Neuron (in vitro differentiated cells): ENCODE measurements around the gene CCR5.

Experiments used
- H2AFZ ChIP-seq: one replicate; pipeline ENCODE4 v1.6.1; 2013; ENCODE audit warnings: low read depth, mild to moderate bottlenecking, inconsistent platforms, low read length, moderate library complexity
- H3K27me3 ChIP-seq: one replicate; pipeline ENCODE4 v1.6.1; 2013; ENCODE audit warnings: low read length; ENCODE audit not compliant: insufficient read depth
- H3K36me3 ChIP-seq: one replicate; pipeline ENCODE4 v1.6.1; 2013; ENCODE audit warnings: low read length; ENCODE audit not compliant: insufficient read depth
- H3K4me1 ChIP-seq: one replicate; pipeline ENCODE4 v1.6.1; 2013; ENCODE audit warnings: low read length; ENCODE audit not compliant: insufficient read depth
- H3K4me3 ChIP-seq: 2 replicates; pipeline ENCODE4 v1.5.1; 2013; ENCODE audit warnings: mild to moderate bottlenecking, low read length, moderate library complexity
- H3K9me3 ChIP-seq: one replicate; pipeline ENCODE4 v1.6.1; 2013; ENCODE audit warnings: low read length

CCR5 gene

DNA sequence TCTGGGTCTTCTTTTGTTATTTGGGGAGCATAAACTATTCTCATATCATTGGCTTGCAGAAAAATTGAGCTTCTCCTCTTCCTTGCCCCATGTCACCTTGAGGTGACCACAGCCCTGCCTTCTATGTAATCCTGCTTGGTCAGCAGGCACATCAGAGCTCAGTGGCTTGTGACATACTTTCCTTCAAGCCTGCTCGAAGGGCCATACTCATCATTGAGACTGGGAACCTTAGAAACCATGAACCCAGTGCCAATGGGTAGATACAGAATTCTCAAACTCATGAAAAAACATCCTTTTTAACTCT is 20.5 kb upstream of the CCR5 start:
- Histone ChIP-seq H3K9me3 (no peaks in the 10 kb centered on the region), H3K36me3 (no peaks in the 10 kb centered on the region), H3K27me3 (no peaks in the 10 kb centered on the region), H3K4me3 (no peak overlapping the region), H2AFZ (no peak overlapping the region), H3K4me1 (no peaks in the 10 kb centered on the region)

DNA sequence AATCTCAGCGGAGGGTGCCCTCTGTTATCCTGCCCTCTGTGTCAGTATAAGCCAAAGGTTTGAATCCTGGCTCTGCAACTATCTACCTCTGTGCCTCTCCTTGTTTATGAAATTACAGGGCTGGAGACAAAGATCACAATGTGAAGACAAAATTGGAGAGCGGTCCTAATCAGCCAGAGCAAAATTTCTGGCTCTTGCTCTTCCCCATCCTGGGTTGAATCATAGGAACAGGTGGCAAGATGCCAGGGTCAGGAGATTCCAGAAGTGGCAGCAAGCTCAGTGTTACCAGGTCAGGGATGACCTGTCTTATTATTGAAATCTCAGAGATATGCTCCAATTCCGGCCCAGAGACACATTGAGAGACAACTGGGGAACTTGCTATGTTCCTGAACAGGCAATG is 19.1 kb upstream of the CCR5 start:
- Histone ChIP-seq H3K4me1 (no peaks in the 10 kb centered on the region), H2AFZ (no peak overlapping the region), H3K36me3 (no peaks in the 10 kb centered on the region), H3K9me3 (no peaks in the 10 kb centered on the region), H3K4me3 (no peak overlapping the region), H3K27me3 (no peaks in the 10 kb centered on the region)

DNA sequence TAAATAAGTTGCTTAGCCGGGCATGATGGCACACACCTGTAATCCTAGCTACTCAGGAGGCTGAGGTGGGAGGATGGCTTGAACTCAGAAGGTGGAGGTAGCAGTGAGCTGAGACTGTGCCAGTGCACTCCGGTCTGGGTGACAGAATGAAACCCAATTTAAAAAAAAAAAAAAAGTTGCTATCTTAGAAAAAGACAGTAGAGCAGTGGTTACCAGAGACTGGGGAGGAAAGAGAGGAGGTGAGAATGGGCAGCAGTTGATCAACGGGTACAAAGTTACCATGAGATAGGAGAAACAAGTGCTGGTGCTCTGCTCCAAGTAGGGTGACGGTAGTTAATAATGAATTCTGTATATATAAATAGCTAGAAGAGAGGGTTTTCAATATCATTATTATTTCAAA is 17.7 kb upstream of the CCR5 start:
- Histone ChIP-seq H3K4me3 (no peak overlapping the region), H2AFZ (no peak overlapping the region)

DNA sequence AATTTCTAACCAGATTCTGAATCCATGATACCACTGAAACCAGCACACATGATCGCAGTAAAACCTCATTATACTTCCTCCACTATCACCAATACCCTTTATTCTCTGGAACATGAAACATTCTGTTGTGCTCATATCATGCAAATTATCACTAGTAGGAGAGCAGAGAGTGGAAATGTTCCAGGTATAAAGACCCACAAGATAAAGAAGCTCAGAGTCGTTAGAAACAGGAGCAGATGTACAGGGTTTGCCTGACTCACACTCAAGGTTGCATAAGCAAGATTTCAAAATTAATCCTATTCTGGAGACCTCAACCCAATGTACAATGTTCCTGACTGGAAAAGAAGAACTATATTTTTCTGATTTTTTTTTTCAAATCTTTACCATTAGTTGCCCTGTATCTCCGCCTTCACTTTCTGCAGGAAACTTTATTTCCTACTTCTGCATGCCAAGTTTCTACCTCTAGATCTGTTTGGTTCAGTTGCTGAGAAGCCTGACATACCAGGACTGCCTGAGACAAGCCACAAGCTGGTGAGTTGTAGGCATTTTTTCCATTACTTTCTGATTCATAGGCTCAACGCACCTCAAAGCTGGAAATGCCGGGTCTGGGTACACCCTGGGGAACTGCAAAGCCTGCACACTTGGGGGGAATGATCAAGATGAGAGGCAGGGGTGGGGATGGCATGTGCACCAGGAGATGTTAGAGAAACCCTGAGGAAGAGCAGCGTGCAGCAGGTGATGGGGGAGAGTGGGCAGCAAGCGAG is 16.9 kb upstream of the CCR5 start, which contains the start of gene CCR2:
CCR2 (plus strand) TSS at position 465 of the 764 bp plus-strand sequence. CDS start 3,417 bp downstream, outside the sequence.
- no peaks in the 10 kb centered on the region for H3K9me3 ChIP-seq
- no peaks in the 10 kb centered on the region for H3K27me3 ChIP-seq
- no peaks in the 10 kb centered on the region for H3K4me1 ChIP-seq
- no peaks in the 10 kb centered on the region for H3K36me3 ChIP-seq
- no peak within 1 kb of the TSS for H2AFZ ChIP-seq
- H3K4me3 ChIP-seq: no peak within 1 kb of the TSS

More for the DNA sequence above, 17.7 kb upstream of the CCR5 start:
- Histone ChIP-seq H3K27me3 (no peaks in the 10 kb centered on the region), H3K9me3 (no peaks in the 10 kb centered on the region), H3K36me3 (no peaks in the 10 kb centered on the region), H3K4me1 (no peaks in the 10 kb centered on the region)

DNA sequence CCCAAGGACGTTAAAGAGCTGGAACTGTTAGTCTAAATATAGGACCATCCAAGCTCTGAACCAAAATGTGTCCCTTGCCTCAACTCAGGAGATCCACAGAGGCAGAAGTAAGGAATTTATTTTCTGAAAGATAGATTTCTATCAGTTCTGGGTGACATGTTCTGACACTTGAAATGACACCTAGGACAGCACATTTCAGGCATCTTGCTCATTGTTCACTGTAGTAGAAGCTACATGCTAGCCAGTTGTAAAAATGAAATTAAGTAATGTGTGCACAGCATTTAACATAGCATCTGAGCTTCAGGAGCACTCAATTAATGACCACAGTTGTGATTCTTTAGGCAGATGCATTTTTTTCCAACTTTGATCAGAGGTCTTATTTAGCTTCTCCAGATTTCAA is 16.3 kb upstream of the CCR5 start:
- no peak overlapping the region for H3K4me3 ChIP-seq
- H3K4me1 ChIP-seq: no peaks in the 10 kb centered on the region
- H2AFZ ChIP-seq: no peak overlapping the region
- H3K27me3 ChIP-seq: no peaks in the 10 kb centered on the region
- no peaks in the 10 kb centered on the region for H3K36me3 ChIP-seq
- no peaks in the 10 kb centered on the region for H3K9me3 ChIP-seq

DNA sequence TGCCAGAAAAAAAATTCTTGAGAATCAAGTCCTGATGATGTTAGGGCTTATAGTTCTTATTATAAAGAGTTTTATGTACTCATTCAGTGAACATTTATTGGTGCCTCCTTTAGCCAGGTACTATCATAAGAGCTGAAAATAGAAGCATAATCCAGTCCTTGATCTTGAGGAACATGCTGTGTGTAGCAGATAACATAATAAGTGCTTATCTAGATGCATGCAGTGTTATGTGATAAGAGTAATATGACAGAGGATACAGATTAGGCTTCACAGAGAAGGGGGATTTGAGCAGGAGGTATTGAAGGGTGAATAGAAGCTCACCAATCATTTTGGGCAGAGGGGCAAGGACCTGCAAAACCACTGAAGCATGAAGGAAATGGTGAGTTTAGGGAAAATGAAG is 15.8 kb upstream of the CCR5 start:
- Histone ChIP-seq H3K27me3 (no peaks in the 10 kb centered on the region), H3K4me3 (no peak overlapping the region), H3K36me3 (no peaks in the 10 kb centered on the region), H3K4me1 (no peaks in the 10 kb centered on the region), H3K9me3 (no peaks in the 10 kb centered on the region), H2AFZ (no peak overlapping the region)

DNA sequence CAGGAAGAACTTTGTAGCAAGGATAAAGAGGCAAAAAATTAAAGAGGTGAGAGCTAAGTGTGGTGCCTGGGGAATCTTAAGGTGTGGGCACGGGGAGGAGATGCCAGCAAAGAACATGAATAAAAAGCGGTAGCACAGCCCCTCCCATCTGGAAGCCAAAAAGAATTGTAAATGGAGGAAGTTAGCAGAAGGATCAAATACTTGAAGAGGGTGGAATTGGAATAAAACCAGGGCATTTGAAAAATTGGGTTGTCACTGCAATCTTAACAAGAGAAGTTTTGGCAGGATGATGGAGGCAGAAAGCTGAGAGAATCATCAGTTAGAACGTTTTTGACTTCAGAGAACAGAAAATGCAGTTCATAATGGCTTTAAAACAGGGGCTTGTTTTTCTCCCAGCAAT is 14.5 kb upstream of the CCR5 start:
- Histone ChIP-seq H3K9me3 (no peaks in the 10 kb centered on the region), H2AFZ (no peak overlapping the region), H3K27me3 (no peaks in the 10 kb centered on the region), H3K4me3 (no peak overlapping the region), H3K36me3 (no peaks in the 10 kb centered on the region), H3K4me1 (no peaks in the 10 kb centered on the region)

DNA sequence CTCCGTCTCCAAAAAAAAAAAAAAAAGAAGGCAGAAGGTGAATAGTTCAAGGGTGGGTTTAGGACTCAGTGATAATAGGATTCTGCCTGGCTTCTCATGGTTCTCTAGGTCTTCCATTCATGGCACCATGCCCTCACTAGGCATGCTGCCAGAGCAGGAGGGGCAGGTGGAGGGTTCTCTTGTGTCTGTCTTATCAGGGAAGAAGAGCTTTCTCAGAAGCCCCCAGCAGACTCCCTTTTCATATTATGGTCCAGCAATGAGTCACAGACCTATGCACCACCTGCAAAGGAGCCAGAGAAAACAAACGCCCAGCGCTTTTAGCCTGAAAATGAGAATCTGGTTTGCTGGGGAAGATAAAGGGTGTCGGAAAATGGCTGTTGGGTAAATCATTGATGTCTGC is 13.8 kb upstream of the CCR5 start:
- no peaks in the 10 kb centered on the region for H3K36me3 ChIP-seq
- no peaks in the 10 kb centered on the region for H3K4me1 ChIP-seq
- no peaks in the 10 kb centered on the region for H3K9me3 ChIP-seq
- no peak overlapping the region for H3K4me3 ChIP-seq
- H3K27me3 ChIP-seq: no peaks in the 10 kb centered on the region
- no peak overlapping the region for H2AFZ ChIP-seq

DNA sequence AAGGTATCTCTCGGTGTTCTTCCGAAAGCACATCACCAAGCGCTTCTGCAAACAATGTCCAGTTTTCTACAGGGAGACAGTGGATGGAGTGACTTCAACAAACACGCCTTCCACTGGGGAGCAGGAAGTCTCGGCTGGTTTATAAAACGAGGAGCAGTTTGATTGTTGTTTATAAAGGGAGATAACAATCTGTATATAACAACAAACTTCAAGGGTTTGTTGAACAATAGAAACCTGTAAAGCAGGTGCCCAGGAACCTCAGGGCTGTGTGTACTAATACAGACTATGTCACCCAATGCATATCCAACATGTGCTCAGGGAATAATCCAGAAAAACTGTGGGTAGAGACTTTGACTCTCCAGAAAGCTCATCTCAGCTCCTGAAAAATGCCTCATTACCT is 12.3 kb upstream of the CCR5 start:
- Histone ChIP-seq H3K36me3 (no peaks in the 10 kb centered on the region), H3K4me3 (no peak overlapping the region), H3K9me3 (no peaks in the 10 kb centered on the region), H3K27me3 (no peaks in the 10 kb centered on the region), H3K4me1 (no peaks in the 10 kb centered on the region), H2AFZ (no peak overlapping the region)

DNA sequence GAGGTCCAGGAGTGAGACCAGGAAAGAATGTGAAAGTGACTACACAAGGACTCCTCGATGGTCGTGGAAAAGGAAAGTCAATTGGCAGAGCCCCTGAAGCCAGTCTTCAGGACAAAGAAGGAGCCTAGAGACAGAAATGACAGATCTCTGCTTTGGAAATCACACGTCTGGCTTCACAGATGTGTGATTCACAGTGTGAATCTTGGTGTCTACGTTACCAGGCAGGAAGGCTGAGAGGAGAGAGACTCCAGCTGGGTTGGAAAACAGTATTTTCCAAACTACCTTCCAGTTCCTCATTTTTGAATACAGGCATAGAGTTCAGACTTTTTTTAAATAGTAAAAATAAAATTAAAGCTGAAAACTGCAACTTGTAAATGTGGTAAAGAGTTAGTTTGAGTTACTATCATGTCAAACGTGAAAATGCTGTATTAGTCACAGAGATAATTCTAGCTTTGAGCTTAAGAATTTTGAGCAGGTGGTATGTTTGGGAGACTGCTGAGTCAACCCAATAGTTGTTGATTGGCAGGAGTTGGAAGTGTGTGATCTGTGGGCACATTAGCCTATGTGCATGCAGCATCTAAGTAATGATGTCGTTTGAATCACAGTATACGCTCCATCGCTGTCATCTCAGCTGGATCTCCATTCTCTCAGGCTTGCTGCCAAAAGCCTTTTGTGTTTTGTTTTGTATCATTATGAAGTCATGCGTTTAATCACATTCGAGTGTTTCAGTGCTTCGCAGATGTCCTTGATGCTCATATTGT is 10.8 kb upstream of the CCR5 start:
- H3K9me3 ChIP-seq: no peaks in the 10 kb centered on the region
- H3K4me1 ChIP-seq: no peaks in the 10 kb centered on the region
- H2AFZ ChIP-seq: no peak overlapping the region
- no peak overlapping the region for H3K4me3 ChIP-seq
- no peaks in the 10 kb centered on the region for H3K36me3 ChIP-seq
- no peaks in the 10 kb centered on the region for H3K27me3 ChIP-seq

DNA sequence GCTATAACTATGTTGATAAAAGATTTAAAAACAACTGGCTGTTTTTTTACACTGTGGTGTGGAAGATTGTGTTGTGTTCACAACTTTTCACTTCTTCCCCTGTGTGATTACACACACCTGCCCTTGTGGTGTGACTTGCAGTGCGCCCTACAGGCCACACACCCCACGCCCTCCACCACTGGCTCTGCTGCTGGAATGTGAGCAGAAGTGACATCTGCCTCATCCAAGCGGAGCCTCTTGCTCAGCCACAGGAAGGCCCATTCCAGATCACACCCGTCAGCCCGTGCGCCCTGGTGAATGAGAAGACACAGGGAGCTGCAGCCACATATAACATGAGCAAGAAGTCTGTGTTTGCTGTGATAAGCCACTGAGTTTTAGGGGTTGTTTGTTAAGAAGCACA is 9.8 kb upstream of the CCR5 start:
- no peaks in the 10 kb centered on the region for H3K36me3 ChIP-seq
- H3K27me3 ChIP-seq: no peaks in the 10 kb centered on the region
- H3K9me3 ChIP-seq: no peaks in the 10 kb centered on the region
- no peaks in the 10 kb centered on the region for H3K4me1 ChIP-seq
- H2AFZ ChIP-seq: no peak overlapping the region
- H3K4me3 ChIP-seq: no peak overlapping the region

DNA sequence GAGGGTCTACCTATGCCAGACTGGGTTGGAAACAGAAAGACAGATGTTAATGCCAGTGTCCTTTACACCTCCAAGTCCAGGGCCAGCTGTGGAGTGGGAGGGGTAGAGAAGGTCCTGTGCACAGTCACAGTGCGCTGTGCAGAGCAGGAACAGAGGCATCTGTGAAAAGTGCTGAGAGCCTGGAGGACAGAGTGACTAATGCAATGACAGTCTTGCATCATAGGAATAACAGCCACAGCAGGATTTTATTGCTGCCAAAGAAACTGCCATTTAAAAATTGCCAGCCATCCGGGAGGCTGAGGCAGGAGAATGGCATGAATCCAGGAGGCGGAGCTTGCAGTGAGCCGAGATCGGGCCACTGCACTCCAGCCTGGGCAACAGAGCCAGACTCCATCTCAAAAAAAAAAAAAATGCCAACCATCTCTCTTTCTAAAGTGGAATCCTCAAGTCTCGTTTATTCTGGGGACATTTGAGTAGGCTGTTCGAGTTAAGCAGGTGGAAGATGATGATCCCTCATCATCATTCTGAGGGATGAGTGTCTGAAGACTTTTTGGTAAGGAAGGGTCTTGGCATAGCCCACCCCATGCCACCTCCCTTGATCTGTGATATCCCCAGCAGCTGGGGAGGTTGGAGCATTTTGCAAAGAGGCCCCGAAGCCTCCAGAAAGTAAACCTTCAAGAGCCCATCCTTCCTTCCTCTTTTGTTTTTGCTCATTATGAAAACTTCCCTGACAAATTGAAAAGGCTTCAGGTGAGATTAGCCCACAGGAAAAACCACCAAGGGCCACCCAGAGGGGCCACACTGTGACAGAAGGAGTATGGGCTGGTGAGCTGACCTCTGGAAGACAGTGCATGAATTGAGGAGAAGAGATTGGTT is 9.1 kb upstream of the CCR5 start:
- Histone ChIP-seq H3K4me3 (no peak overlapping the region), H3K4me1 (no peaks in the 10 kb centered on the region), H3K36me3 (no peaks in the 10 kb centered on the region), H3K9me3 (no peaks in the 10 kb centered on the region), H3K27me3 (no peaks in the 10 kb centered on the region), H2AFZ (no peak overlapping the region)

DNA sequence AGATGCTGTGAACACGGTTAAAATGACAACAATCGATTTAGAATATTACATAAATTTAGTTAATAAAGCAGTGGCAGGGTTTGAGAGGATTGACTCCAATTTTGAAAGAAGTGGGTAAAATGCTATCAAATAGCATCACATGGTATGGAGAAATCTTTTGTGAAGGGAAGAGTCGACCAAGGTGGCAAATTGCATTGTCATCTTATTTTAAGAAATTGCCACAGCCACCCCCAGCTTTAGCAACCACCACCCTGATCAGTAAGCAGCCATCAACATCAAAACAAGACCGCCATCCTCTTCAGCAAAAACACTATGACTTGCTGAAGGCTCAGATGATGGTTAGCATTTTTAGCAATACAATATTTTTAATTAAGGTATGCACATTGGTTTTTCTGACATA is 5.7 kb upstream of the CCR5 start:
- Histone ChIP-seq H3K9me3 (no peaks in the 10 kb centered on the region), H2AFZ (no peak overlapping the region), H3K36me3 (no peaks in the 10 kb centered on the region), H3K27me3 (peaks cover 3% of the 10 kb centered on the region), H3K4me3 (no peak overlapping the region), H3K4me1 (no peaks in the 10 kb centered on the region)
